ENCODE data around the gene GCSH.

DNA sequence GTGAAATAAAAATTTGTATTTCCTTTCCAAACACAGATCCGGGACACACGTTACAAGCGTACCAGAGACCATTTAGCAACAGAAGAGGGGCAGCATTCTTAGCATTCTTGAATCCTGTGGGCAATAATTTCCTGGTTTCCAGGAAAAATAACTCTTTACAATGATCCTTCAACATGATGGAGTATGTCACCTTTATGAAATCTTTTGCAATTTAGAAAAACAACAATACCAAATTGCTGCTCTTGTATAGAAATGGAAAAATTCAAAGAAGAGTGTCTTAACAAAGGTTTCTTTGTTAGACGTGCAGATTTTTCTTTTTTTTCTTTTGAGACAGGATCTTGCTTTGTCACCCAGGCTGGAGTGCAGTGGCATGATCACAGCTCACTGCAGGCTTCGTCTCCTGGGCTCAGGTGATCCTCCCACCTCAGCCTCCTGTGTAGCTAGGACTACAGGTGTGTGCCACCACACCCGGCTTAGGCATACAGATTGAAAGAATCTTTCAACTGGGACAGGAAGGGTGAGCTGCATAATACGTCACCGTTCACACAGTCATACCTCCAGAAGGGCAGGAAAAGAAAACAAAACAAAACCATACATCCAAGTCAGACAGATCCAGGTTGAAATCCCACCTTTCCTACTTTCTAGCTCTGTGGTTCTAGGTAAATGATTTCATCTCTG lies 10.8 kb upstream of the GCSH start:
- TF ChIP-seq CTCF (IDR thresholded peaks at IDR 0.05) = no peak
- TF ChIP-seq POLR2A (IDR thresholded peaks at IDR 0.05) = no peak
